GM23248 (cell line): Measurements from ENCODE around the gene NAV2.

ENCODE experiments used
- EZH2 ChIP-seq: fragments of 200-600 bp; sonication (generic); IDR thresholded peaks from 2 replicates; pipeline ENCODE4 v1.6.1; 2018; ENCODE audit warnings: antibody characterized with exemption, mild to moderate bottlenecking; ENCODE audit not compliant: insufficient read depth, poor library complexity, severe bottlenecking
- EZH2phosphoT487 ChIP-seq: fragments of 200-600 bp; sonication (generic); IDR thresholded peaks from 2 replicates; pipeline ENCODE4 v1.6.1; 2018; ENCODE audit warnings: antibody characterized with exemption, moderate library complexity, mild to moderate bottlenecking, low read depth; ENCODE audit not compliant: insufficient read depth

DNA sequence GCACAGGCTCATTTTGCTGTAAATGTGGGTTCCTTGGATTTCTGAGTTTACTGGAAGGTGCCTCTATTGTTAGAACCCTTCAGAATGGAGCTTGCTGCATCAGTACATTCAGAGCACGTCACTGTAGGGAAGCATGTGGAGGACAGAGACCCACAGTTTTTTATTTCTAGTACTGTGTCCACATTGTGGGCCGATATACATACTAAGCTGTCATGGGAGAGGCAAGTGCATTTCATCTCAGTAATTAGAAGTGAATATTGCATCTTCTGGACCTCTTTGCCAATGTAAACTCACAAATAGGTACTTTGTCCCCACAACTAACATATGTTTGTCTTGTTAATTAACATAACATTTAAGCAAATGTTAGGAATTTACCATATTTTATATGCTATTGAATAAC is 139.7 kb downstream of the NAV2 start:
- no peak for TF ChIP-seq EZH2
- no peak for TF ChIP-seq EZH2phosphoT487
